GOT3 (cell line): ENCODE measurements around the gene PTCH1.

Source experiments
- DNase-seq: peaks from one replicate; lab custom pipeline; 2025; ENCODE audit warnings: mixed read lengths; lab: John Stamatoyannopoulos, UW

Gene PTCH1

GRCh38 chr9:95516734-95517558 is at the start of gene PTCH1:
TSS of gene PTCH1 (minus strand) at chr9:95516971.
- no peak for DNase-seq

DNA sequence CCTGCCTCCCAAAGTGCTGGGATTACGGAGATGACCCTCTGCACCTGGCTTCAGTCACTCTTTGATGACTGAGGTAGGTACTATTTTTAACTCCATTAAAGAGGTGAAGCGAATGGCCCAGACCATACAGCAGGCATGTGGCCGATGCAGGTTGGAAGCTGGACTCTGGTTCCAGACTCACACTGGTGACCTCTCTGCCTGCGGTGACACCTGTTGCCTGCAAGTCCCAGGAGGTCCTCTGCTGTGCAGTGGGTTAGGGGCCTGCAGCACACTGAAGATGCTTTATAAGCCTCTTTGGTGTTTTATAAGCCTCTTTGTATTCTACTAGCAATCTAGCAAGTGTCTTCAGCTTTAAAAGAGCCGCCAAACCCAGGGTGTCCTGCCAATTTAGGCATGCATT is 49.2 kb upstream of the PTCH1 start:
- no peak for DNase-seq

DNA sequence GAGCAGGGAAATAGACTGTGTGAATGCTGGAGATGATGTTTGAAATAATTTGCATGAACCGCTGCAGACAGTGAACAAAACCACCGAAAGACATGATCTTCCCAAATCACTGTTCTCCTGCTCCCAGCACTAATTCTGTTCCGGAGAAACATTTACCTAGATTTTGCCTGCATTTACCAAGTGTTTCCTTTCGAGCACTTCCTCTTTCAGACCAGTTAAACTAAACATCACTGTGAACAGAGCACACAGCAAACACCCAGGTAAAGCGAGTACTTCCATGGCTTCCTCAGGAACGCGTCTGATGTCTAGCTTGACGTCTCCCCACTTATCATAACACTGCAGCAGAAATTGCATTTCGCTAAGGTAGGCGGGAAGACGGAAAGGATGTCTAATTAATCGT is 45.1 kb upstream of the PTCH1 start:
- DNase-seq: no peak

DNA sequence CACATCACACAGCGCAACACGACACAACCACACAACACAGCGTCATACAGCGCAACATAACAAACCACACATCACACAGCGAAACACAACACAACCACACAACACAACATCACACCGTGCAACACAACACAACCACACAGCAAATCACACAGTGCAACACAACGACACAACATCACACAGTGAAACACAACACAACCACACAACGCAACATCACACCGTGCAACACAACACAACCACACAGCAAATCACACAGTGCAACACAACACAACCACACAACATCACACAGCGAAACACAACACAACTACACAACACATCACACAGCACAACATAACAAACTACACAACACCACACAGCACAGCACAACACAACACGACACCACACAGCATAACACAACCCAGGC is 40.4 kb upstream of the PTCH1 start:
- no peak for DNase-seq

- DNase-seq: no peak
These were observed 39.8 kb upstream of the PTCH1 start for GRCh38 chr9:95556521-95556920.

DNA sequence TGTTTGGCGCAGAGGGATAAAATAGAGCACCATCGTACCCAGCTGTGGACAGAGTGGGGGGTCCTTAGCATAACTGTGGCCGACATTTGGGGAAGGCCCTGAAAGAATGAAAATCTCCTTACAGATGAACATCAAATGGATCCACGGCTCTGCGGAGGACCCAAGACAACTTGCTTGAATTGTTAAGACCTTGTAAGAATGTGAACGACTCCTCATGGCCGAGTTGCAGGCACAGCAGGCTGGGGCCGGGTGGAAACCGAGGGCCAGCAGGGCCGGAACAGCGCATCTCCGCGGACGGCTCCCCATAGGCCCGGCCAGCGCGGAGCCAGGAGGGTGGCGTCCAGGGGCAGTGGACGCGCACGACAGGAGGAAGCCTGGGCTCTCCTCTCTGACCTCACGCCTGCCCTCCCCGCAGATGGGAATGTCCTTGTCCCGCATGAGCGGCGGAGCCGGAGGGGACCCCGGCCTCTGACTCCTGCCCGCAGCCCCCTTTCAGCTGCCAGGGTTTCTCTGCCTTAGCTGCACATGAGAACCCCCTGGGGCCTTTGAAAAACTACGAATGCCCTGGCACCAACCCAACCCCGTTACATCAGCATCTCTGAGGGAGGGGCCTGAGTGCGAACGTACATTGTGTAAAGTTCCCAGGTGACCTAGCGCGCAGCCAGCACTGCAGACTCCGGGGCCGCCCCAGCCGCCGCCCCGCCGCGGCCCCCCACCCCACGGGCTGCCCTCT is 36.2 kb upstream of the PTCH1 start:
- no peak for DNase-seq

GRCh38 chr9:95552255-95552654 is 35.5 kb upstream of the PTCH1 start:
- no peak for DNase-seq

DNA sequence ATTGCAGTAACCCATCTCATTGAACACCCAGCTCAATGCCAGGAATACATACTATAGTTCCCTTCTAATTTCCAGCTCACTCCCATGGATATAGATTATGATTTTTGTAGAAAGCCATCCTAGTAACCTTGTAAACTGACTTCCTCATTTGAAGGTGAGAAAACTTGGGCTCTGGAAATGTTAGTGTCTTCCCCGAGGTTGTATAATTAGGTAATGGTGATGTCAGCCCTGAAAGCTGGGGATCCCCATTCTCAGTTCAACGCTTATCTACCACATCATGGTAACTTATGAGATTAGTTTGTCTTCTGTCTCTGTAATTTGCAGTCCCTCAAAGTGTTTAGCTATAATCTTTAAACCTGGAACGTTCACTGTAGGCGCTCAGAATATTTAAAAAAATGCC is 34.6 kb upstream of the PTCH1 start:
- DNase-seq: no peak

DNA sequence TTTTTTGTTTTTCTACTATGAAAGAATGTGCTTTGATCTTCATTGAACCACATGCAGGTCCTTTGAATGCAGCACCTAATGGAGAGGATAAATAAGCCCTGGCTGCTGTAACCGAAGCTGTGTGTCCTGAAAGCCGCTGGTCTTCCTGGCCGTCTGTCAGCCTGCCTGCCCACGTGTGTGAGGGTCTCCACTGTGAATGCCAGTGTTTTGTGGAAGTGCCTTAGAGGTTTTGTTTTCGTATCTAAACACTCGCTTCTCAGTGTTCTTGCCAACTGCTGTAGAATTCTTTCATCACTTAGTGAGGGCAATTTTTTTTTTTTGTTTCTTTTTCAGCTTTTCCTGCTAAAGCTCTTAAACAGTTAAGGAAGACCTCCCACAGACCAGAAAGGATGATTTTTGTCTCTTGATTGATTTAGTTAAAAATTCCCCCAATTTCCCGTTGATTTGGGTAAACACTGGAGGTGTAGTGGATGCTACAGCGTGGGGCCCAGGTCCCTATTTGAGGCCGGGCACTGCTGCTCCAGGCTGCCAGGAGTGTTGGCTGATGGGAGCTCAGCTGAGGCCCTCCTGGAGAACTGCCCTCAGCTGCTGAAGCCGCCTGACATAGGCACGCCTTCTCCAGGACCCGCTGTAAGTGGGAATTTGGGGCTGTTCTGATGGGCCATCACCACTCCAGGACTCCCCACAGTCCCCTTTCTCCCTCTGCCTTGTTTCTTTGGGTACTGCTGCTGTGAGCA is 29.2 kb upstream of the PTCH1 start:
- no peak for DNase-seq

DNA sequence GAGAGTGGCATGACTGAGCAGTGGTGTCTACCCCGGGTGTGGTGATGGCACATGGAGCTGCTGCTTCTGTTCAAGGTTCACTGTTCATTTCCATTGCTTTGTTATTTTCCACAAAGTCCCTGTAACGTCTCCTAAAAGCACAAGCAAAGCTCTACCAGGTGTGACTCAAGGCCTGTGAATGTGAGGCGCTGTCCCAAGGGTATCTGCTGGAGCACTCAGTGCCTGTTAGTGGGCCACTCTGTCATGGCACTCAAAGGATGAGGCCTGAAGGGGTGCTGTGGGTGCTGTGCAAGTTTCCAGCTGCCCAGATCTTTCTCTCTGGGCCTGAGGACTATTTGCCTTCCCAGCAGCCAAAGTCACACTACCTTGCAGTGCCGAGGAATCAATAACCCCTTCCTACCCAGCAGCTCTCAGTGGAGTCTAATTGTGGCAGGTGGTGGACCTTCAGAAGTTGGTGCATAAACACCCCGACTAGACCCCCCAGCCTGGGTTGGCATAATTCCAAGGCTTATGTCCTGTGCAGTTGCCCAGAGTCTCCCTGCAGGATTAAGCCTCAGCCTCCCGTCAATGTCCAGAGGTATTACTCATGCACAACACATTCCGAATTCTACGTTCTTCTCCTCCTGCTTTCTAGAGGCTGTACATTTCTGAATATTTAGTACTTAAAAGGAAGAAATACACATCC is 17.4 kb upstream of the PTCH1 start:
- no peak for DNase-seq

DNA sequence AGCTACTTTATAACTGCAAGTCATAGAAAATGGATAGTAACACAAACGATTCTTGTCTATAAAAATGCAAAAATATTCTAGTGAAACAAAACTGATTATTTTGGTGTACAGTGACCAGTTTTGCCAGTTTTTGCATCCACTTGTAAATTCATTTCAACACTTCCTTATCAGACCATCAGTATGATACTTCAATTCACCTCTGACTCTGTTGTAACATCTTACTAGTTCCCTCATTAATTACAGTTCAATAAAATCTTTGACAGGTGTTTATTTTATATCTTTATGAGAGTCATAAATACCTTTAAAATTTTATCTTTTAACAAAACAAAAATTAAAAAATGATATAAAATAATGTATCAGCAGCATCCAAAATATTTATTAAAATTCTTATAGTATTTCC is 13.1 kb upstream of the PTCH1 start:
- DNase-seq: no peak

- DNase-seq: no peak
These were observed 12.2 kb upstream of the PTCH1 start for GRCh38 chr9:95528908-95529502.

GRCh38 chr9:95522871-95523370 is 6.2 kb upstream of the PTCH1 start:
- no peak for DNase-seq

DNA sequence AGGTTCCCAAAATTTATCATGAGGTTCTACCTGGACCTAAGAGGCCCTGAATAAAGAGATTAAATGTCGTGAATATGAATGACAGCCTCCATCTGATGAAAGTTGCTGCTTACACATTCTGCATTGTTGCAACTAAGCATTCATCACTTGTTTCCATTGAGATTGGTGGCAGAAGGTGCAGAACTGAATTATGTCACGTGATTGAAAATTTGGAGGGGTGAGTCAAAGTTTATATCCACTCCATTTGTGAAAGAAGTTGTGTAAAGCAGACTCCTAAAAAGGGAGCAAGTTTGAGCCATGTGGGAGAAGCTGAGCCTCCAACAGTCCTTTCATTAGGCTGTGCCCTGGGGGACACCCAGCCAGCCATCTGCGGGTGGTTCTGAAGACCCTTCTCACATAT is 4.9 kb upstream of the PTCH1 start:
- no peak for DNase-seq

- no peak for DNase-seq
These were observed 1.0 kb upstream of the PTCH1 start for GRCh38 chr9:95517559-95518425.

- no peak for DNase-seq
These were observed 494 bp downstream of the PTCH1 start for GRCh38 chr9:95516221-95516733.

GRCh38 chr9:95515272-95516113 is 1.3 kb downstream of the PTCH1 start:
- no peak for DNase-seq

DNA sequence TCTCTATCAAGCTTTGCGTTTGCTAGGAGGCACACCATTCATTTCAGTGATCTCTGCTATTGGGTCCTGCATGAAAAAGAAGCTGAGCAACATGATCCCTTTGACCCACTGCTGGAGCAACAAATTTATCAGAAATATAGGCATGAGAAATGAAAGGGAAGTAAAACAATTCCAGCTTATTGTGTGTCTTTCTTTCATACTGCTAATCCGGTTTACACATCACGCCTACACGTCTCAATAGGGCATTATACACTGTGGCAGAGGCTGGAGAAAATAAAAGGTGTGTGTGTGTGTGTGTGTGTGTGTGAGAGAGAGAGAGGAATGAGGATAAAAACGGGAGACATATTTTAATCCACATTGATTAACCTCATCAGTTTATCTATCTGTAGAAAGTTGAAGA is 2.4 kb downstream of the PTCH1 start:
- DNase-seq: no peak

DNA sequence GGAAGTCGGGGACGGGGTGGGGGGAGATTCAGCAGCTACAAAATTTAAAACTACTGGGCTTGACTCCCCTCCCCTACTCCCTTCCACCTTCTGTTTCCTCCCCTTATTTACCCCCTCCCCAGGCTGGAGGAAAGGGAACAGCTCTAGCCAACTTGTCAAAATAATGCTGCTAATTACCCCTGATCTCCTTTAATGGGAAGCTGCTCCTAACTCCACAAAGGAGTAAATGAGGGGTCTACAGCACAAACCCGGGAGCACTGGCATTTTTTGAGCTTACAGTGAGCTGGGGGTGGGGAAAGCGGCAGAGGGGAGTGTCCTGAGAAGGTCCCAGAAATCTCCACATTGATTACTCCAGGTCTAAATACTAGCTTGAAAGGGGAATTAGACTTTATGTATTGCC is 3.1 kb downstream of the PTCH1 start:
- DNase-seq: no peak

GRCh38 chr9:95512709-95513095 is 4.1 kb downstream of the PTCH1 start:
- DNase-seq: no peak
